GM12878 (cell line): ENCODE results near the gene CLUH. TPM values are rescaled to one million over a fixed set of nuclear protein-coding genes. Genes with fewer than 3 reads are reported as not detected.

Experiments
- ATAC-seq: fragments of 200-7000 bp; cut with Tn5 transposase; 3 replicates; pipeline ENCODE4 v1.9.1; 2020; ENCODE audit warnings: mild to moderate bottlenecking, moderate library complexity
- BruUV-seq: library from RNA; stranded (reverse); fragments of 400-500 nt; replicated peaks from 2 replicates; lab custom pipeline; 2021; lab: Mats Ljungman, UMichigan
- CTCF ChIA-PET: fragments of 300-600 bp; sonication (Branson Sonifier 250); formaldehyde crosslinking; extraction: SDS; loops from one replicate; lab custom pipeline; 2021; ENCODE audit warnings: inconsistent platforms; lab: Yijun Ruan, JAX
- POLR2A ChIA-PET: fragments of 350-600 bp; formaldehyde crosslinking; extraction: SDS; loops from one replicate; lab custom pipeline; 2021; ENCODE audit warnings: inconsistent platforms; lab: Charles Lee
- RAD21 ChIA-PET: fragments of 300-600 bp; sonication (Branson Sonifier 250); formaldehyde crosslinking; loops from one replicate; lab custom pipeline; 2023; ENCODE audit warnings: antibody characterized with exemption; ENCODE audit not compliant: unreplicated experiment; lab: Charles Lee
- SMC1A ChIA-PET: fragments of 300-600 bp; sonication (Branson Sonifier 250); formaldehyde crosslinking; loops from one replicate; lab custom pipeline; 2023; ENCODE audit not compliant: unreplicated experiment, uncharacterized antibody; lab: Charles Lee
- DNase-seq: peaks from one replicate; pipeline ENCODE4 v3.0.0-alpha.2; 2011; ENCODE audit warnings: low read depth, low spot score
- FAIRE-seq: peaks from 3 replicates; lab custom pipeline; 2011; peaks lifted over from hg19 to GRCh38; lab: Jason Lieb, UNC
- H2AFZ ChIP-seq: 2 replicates; pipeline ENCODE4 v1.6.0; 2011; ENCODE audit warnings: low read depth, low read length, control low read depth; ENCODE audit not compliant: control insufficient read depth
- H3K27ac ChIP-seq: 2 replicates; pipeline ENCODE4 v1.5.1; 2011; ENCODE audit warnings: control low read depth; ENCODE audit not compliant: control insufficient read depth, insufficient read depth
- H3K27me3 ChIP-seq, 2 experiments: replicated peaks in 1 of 2; 2 replicates each; pipeline versions ENCODE4 v1.6.0 to v1.6.1; 2011; ENCODE audit warnings: low read length in 1 of 2; ENCODE audit not compliant: control insufficient read depth in 2 of 2, insufficient read depth in 2 of 2
- H3K36me3 ChIP-seq, 2 experiments: 2 replicates each; pipeline ENCODE4 v1.5.1; 2011; ENCODE audit warnings: low read length in 1 of 2; ENCODE audit not compliant: control insufficient read depth in 2 of 2, insufficient read depth in 2 of 2
- H3K4me1 ChIP-seq: 2 replicates; pipeline ENCODE4 v1.6.1; 2011; ENCODE audit warnings: mild to moderate bottlenecking, low read length, moderate library complexity, mixed read lengths; ENCODE audit not compliant: control insufficient read depth, insufficient read depth
- H3K4me2 ChIP-seq: 2 replicates; pipeline ENCODE4 v1.6.0; 2011; ENCODE audit warnings: control low read depth; ENCODE audit not compliant: control insufficient read depth, insufficient read depth
- H3K4me3 ChIP-seq: fragments of 200-600 bp; sonication (generic); 2 replicates; pipeline ENCODE4 v1.5.1; 2016
- H3K79me2 ChIP-seq: 2 replicates; pipeline ENCODE4 v1.6.0; 2011; ENCODE audit warnings: low read length; ENCODE audit not compliant: control insufficient read depth, insufficient read depth
- H3K9ac ChIP-seq: 2 replicates; pipeline ENCODE4 v1.8.0; 2011; ENCODE audit warnings: low read length, control low read depth, mixed read lengths; ENCODE audit not compliant: control insufficient read depth, insufficient read depth
- H3K9me3 ChIP-seq: replicated peaks from 3 replicates; pipeline ENCODE4 v1.5.1; 2011; ENCODE audit warnings: mild to moderate bottlenecking, low read length; ENCODE audit not compliant: control insufficient read depth, insufficient read depth
- H4K20me1 ChIP-seq: 2 replicates; pipeline ENCODE4 v1.6.0; 2011; ENCODE audit not compliant: control insufficient read depth, insufficient read depth
- CREB1 ChIP-seq: IDR thresholded peaks from 2 replicates; pipeline ENCODE4 v1.6.1; 2012; ENCODE audit warnings: low read depth, mild to moderate bottlenecking, inconsistent platforms
- FOXM1 ChIP-seq: IDR thresholded peaks from 2 replicates; pipeline ENCODE4 v1.6.1; 2012; ENCODE audit warnings: low read depth, mild to moderate bottlenecking, inconsistent platforms, low read length, moderate library complexity
- MEF2A ChIP-seq: IDR thresholded peaks from 2 replicates; pipeline ENCODE4 v1.6.1; 2011; ENCODE audit warnings: low read depth, mild to moderate bottlenecking, low read length, moderate library complexity; ENCODE audit not compliant: insufficient read depth
- MTA3 ChIP-seq: IDR thresholded peaks from 2 replicates; pipeline ENCODE4 v1.6.1; 2012; ENCODE audit warnings: low read length, inconsistent platforms, borderline replicate concordance
- PML ChIP-seq: IDR thresholded peaks from 2 replicates; pipeline ENCODE4 v1.6.1; 2012; ENCODE audit warnings: low read length, inconsistent platforms
- POLR2A ChIP-seq: IDR thresholded peaks from 2 replicates; pipeline ENCODE4 v1.6.1; 2011; ENCODE audit warnings: low read depth, mild to moderate bottlenecking, low read length
- POLR2AphosphoS2 ChIP-seq: IDR thresholded peaks from 2 replicates; pipeline ENCODE4 v1.6.1; 2011; ENCODE audit warnings: low read depth, mild to moderate bottlenecking, low read length, improper control_type of control experiment, moderate library complexity
- POLR2AphosphoS5 ChIP-seq: IDR thresholded peaks from 2 replicates; pipeline ENCODE4 v1.6.1; 2011; ENCODE audit warnings: mild to moderate bottlenecking, low read length, inconsistent platforms
- POU2F2 ChIP-seq: IDR thresholded peaks from 3 replicates; pipeline ENCODE4 v1.6.1; 2011; ENCODE audit warnings: low read depth, mild to moderate bottlenecking, low read length, borderline replicate concordance
- SREBF1 ChIP-seq: IDR thresholded peaks from 2 replicates; pipeline ENCODE4 v1.6.1; 2012; ENCODE audit warnings: mild to moderate bottlenecking, low read length
- ZBED1 ChIP-seq: IDR thresholded peaks from 2 replicates; pipeline ENCODE4 v1.6.1; 2016; ENCODE audit warnings: borderline replicate concordance
- ZSCAN29 ChIP-seq: fragments of 450-650 bp; IDR thresholded peaks from 2 replicates; pipeline ENCODE4 v1.6.1; 2017; ENCODE audit warnings: mild to moderate bottlenecking, moderate library complexity
- WGBS: methylation state at CpG from one replicate; pipeline ENCODE4 v1.1.6; 2016; ENCODE audit warnings: low lambda C conversion rate; ENCODE audit not compliant: insufficient replicate concordance, insufficient coverage; ENCODE audit errors: missing lambda C conversion rate; 5-methylcytosine and 5-hydroxymethylcytosine counted together
- in situ Hi-C: fragments of 300-500 bp; cut with MboI; formaldehyde crosslinking; loops from 9 replicates; pipeline ENCODE4 v1.14.3; 2018; ENCODE audit warnings: mixed read lengths
- intact Hi-C: fragments of 100-400 bp; cut with micrococcal nuclease; formaldehyde crosslinking; loops from one replicate; pipeline ENCODE4 v1.14.2; 2022; ENCODE audit not compliant: unreplicated experiment
- polyA plus RNA-seq, 11 experiments: library from polyadenylated mRNA; depleted of rRNA in 4 of 11; unstranded in 6 of 11; stranded (reverse) in 5 of 11; fragments of >200 nt; fragmentation: Nextera tagmentation in 4 of 11; fragmentation: Illumina TruSeq in 1 of 11; extraction: Ambion mirVana in 4 of 11; extraction: Trizol in 1 of 11; gene quantifications; 1 replicate in 1 of 11; 2 replicates in 10 of 11; pipeline versions ENCODE4 v1.2.1 to v1.2.3, GENCODE V29; 2011 to 2016; ENCODE audit warnings: inconsistent platforms in 2 of 11, missing spikeins in 2 of 11, low read depth in 1 of 11
- total RNA-seq, 4 experiments: library from RNA; depleted of rRNA in 3 of 4; stranded (reverse); fragments of >200 nt in 3 of 4; fragmentation: Illumina TruSeq in 1 of 4; extraction: Trizol in 1 of 4; gene quantifications; 2 replicates each; pipeline versions ENCODE4 v1.2.1 to v1.2.3, GENCODE V29; 2013 to 2021
- TF ChIP-seq, protein P1 (sequence below): IDR thresholded peaks from 2 replicates; pipeline ENCODE4 v1.6.1; 2011; ENCODE audit warnings: borderline replicate concordance, low read depth, mild to moderate bottlenecking, moderate library complexity, low read length; ENCODE audit not compliant: insufficient read depth, poor library complexity, severe bottlenecking

The CLUH gene
- total and polyA plus RNA-seq, 10 of the 15 experiments (the other 5 are each of a cell fraction or from before 2014, with no cell fraction given): 0.11 to 147 (median 60.2) TPM

DNA sequence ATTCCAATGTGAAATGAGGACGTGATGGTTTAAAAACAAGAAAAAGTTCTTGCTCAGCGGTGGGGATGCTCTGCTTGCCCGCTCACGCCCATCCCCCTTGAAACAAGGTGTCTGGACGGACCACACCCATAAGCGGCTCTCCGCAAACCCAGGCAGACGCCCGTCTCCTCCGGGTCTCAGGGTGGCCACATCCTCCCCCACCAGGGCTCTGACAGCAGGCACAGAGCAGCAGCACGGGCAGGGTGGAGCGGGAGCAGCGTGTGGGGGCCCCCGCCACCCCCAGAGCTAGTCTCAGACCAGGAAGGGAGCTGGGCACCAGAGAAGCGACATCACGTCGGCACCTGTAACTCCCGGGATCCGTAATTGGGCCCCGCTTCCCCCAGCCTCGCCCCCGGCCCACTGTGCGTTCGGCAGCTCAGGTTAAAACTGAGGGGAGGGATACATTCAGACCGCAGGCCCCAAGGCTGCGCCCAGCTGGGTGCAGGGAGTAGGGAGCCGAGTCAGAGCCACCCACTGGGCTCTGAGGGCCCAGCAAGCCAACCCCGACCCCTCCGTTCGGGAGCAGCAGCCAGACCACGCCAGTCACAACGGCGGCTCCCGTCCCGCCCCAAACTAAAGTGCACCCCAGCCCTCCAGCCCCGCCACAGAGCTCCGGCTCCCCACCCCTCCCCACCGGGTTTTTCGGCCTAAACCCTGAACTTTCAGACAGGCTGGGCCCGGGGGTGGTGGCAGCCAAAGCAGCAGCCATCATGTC is 22.0 kb downstream of the CLUH start:
- Histone ChIP-seq H3K27me3 (no peaks in the 10 kb centered on the region), H2AFZ (no peak overlapping the region), H3K4me2 (no peak overlapping the region), H3K79me2 (no peaks in the 10 kb centered on the region), H3K9me3 (no peaks in the 10 kb centered on the region), H3K9ac (no peak overlapping the region), H3K36me3 (peaks cover 0 to 26% of the 10 kb centered on the region in 2 experiments; a peak in 2 of 4 replicates), H3K4me3 (no peak overlapping the region), H3K4me1 (no peaks in the 10 kb centered on the region), H3K27ac (no peak overlapping the region), H4K20me1 (no peaks in the 10 kb centered on the region)
- ChIA-PET POLR2A (no interaction called here), RAD21 (no interaction called here), SMC1A (no interaction called here), CTCF (no interaction called here)
- 55% methylated on average over 37 of the region's 40 CpGs for WGBS
- FAIRE-seq (no peak), DNase-seq (no peak), ATAC-seq (peak; percentile 13; the same call in 2 of the 3 replicates)
- in situ Hi-C loops (no loop called here), intact Hi-C loops (no loop called here)
- TF ChIP-seq MTA3 (no peak), POU2F2 (0 out of 3 replicates have a peak, but pooled peaks have one; percentile 4)
- TSS peak; percentile 58 for BruUV-seq

DNA sequence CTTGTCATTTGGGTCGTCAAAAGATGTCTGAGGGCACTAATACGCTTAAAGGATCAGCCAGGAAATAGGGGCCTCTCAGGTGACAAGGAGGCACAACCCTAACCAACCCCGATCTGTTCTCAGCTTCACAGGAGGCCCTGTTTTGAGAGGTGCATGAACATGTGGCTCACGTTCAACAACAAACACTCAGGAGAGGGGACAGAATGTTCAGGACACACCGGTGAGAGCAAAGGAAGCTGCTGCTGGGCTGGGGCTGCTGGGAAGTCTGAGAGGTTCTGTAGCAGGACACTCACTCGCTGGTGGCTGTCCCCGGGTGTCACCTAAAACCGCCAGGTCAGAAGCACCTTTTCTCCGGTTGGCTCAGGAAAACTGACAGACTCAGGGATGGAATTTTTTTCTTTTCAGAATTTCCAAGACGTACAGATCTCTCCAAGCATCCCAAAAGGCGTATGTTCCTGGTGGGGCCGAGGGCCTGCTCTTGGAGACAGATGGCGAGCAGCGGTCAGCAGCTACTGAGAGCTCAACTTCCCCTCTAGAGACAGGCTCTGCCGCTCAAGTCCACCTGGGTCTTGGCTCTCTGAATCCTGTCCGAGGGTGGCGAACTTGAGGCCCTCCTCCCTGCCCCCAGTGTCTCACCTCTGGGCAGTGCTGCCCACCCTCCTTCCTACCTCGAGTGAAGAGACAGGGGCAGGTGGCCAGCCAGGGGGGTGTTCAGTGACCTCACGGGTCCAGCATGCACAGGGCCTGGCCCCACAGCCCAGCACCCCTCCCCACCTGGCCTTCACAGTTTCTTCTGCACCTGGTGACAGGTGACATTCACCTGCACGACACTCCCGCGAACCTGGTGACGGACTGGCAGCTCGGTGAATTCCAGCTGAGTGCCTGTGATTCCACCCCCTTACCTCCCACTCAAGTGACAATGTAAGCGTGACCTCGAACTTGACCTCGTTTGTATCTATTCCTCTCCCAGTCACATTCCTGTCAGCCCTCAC is 22.9 kb downstream of the CLUH start:
- FAIRE-seq: no peak
- H3K9ac ChIP-seq: no peak overlapping the region
- no peak overlapping the region for H3K4me2 ChIP-seq
- BruUV-seq: no TSS peak
- intact Hi-C loops (no loop called here), in situ Hi-C loops (no loop called here)
- peaks cover 8 to 23% of the 10 kb centered on the region in 2 experiments; a peak in 3 of 4 replicates for H3K36me3 ChIP-seq
- H4K20me1 ChIP-seq: no peaks in the 10 kb centered on the region
- WGBS: 60% methylated on average over 26 of the region's 27 CpGs
- SMC1A ChIA-PET: no interaction called here
- DNase-seq: no peak
- H3K9me3 ChIP-seq: no peaks in the 10 kb centered on the region
- no peak overlapping the region for H2AFZ ChIP-seq
- no peaks in the 10 kb centered on the region for H3K79me2 ChIP-seq
- H3K27me3 ChIP-seq: no peaks in the 10 kb centered on the region
- no peak overlapping the region for H3K27ac ChIP-seq
- H3K4me1 ChIP-seq: no peaks in the 10 kb centered on the region
- 0 out of 2 replicates have a peak, but pooled peaks have one; percentile 18 for TF ChIP-seq FOXM1
- TF ChIP-seq, protein P1, sequence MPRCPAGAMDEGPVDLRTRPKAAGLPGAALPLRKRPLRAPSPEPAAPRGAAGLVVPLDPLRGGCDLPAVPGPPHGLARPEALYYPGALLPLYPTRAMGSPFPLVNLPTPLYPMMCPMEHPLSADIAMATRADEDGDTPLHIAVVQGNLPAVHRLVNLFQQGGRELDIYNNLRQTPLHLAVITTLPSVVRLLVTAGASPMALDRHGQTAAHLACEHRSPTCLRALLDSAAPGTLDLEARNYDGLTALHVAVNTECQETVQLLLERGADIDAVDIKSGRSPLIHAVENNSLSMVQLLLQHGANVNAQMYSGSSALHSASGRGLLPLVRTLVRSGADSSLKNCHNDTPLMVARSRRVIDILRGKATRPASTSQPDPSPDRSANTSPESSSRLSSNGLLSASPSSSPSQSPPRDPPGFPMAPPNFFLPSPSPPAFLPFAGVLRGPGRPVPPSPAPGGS: peak; percentile 28
- no peak for TF ChIP-seq MEF2A
- TF ChIP-seq POLR2AphosphoS5: 0 out of 2 replicates have a peak, but pooled peaks have one; percentile 31
- TF ChIP-seq SREBF1: no peak
- TF ChIP-seq POLR2A: peak; percentile 53
- TF ChIP-seq POLR2AphosphoS2: peak; percentile 25; the same call in 1 of the 2 replicates
- TF ChIP-seq POU2F2: 0 out of 3 replicates have a peak, but pooled peaks have one; percentile 2
- peak; percentile 13; the same call in 1 of the 2 replicates for TF ChIP-seq PML
- no peak for TF ChIP-seq ZSCAN29
- no peak for TF ChIP-seq CREB1
- no peak for TF ChIP-seq ZBED1
- TF ChIP-seq, all 136 proteins: peak for 7
- RAD21 ChIA-PET: no interaction called here
- no peak overlapping the region for H3K4me3 ChIP-seq
- POLR2A ChIA-PET: no interaction called here
- CTCF ChIA-PET: no interaction called here
- ATAC-seq: no peak; the same call in 1 of the 3 replicates
